Prostate gland (tissue), 2 donors: ENCODE measurements around the gene TSHZ3.

Experiments used
- POLR2A ChIP-seq: fragments of 450-650 bp; IDR thresholded peaks from one replicate; pipeline ENCODE4 v1.6.1; 2016; ENCODE audit warnings: antibody characterized with exemption, mild to moderate bottlenecking
- TF ChIP-seq, protein P1 (sequence below), 4 experiments: fragments of 200-600 bp in 2 of 4; fragments of 450-650 bp in 2 of 4; sonication (generic) in 2 of 4; IDR thresholded peaks; 1 replicate in 3 of 4; 2 replicates in 1 of 4; pipeline ENCODE4 v1.5.1; 2016 to 2019; ENCODE audit warnings: antibody characterized with exemption in 4 of 4, mild to moderate bottlenecking in 2 of 4, moderate library complexity in 2 of 4

DNA sequence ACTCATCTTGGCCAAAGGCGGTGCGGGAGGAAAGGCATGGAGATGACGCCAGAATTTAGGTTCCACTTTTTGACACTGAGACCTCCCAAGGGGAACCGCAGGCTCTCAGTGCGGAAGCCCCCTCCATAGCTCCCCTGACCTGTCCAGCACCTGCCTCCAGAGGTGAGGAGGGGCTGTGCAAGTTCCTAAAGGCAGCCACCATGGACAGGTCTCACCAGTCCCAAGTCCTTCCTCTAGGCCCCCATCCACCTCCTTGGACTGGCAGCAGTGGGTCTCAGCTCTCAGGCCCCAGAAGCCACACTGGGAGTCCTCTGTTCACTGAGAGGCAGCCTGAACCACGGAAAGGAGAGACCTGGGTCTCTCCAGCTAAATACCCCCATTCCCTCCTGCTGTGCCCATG, 31.6 kb upstream of the TSHZ3 start:
- TF ChIP-seq, protein P1, sequence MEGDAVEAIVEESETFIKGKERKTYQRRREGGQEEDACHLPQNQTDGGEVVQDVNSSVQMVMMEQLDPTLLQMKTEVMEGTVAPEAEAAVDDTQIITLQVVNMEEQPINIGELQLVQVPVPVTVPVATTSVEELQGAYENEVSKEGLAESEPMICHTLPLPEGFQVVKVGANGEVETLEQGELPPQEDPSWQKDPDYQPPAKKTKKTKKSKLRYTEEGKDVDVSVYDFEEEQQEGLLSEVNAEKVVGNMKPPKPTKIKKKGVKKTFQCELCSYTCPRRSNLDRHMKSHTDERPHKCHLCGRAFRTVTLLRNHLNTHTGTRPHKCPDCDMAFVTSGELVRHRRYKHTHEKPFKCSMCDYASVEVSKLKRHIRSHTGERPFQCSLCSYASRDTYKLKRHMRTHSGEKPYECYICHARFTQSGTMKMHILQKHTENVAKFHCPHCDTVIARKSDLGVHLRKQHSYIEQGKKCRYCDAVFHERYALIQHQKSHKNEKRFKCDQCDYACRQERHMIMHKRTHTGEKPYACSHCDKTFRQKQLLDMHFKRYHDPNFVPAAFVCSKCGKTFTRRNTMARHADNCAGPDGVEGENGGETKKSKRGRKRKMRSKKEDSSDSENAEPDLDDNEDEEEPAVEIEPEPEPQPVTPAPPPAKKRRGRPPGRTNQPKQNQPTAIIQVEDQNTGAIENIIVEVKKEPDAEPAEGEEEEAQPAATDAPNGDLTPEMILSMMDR (IDR thresholded peaks at IDR 0.05) = no peak
- TF ChIP-seq POLR2A = no peak
